Sigmoid colon (tissue), 7 donors: ENCODE results near the gene PRAME. TPM values are rescaled to one million over a fixed set of nuclear protein-coding genes. Genes with fewer than 3 reads are reported as not detected.
"Not testable (repeated sequence)": the region's sequence is repeated elsewhere in the genome, so short reads cannot be mapped to it uniquely, and the experiment has no call there.

Experiments used
- DNase-seq: peaks from one replicate; pipeline ENCODE4 v3.0.0-alpha.2; 2019
- H3K27ac ChIP-seq, 4 donors: fragments of 200-600 bp; sonication (generic); one replicate each; pipeline ENCODE4 v1.5.1; 2016 to 2019; ENCODE audit warnings: mild to moderate bottlenecking in 1 of 4
- H3K27me3 ChIP-seq, 3 donors: fragments of 200-600 bp; sonication (generic); one replicate each; pipeline ENCODE4 v1.5.1; 2019; ENCODE audit warnings: mild to moderate bottlenecking in 1 of 3
- H3K36me3 ChIP-seq, 4 donors: fragments of 200-600 bp; sonication (generic); one replicate each; pipeline ENCODE4 v1.5.1; 2016 to 2019
- H3K4me1 ChIP-seq, 4 donors: fragments of 200-600 bp; sonication (generic); one replicate each; pipeline ENCODE4 v1.5.1; 2017 to 2019
- H3K4me3 ChIP-seq, 4 donors: fragments of 200-600 bp; sonication (generic); one replicate each; pipeline ENCODE4 v1.5.1; 2017 to 2019; ENCODE audit warnings: mild to moderate bottlenecking in 2 of 4, moderate library complexity in 1 of 4
- H3K9me3 ChIP-seq, 4 donors: fragments of 200-600 bp in 3 of 4; sonication (generic) in 3 of 4; one replicate each; pipeline versions ENCODE4 v1.5.1 to v1.6.1; 2013 to 2019
- EP300 ChIP-seq, 4 donors: sonication (generic); formaldehyde crosslinking; IDR thresholded peaks; one replicate each; pipeline ENCODE4 v1.6.1; 2017; ENCODE audit warnings: antibody characterized with exemption in 4 of 4
- POLR2A ChIP-seq, 2 donors: fragments of 450-650 bp; IDR thresholded peaks; one replicate each; pipeline ENCODE4 v1.6.1; 2016; ENCODE audit warnings: antibody characterized with exemption in 2 of 2, mild to moderate bottlenecking in 2 of 2, moderate library complexity in 2 of 2
- POLR2AphosphoS5 ChIP-seq, 4 donors: sonication (generic); formaldehyde crosslinking; IDR thresholded peaks; one replicate each; pipeline ENCODE4 v1.6.1; 2017; ENCODE audit warnings: antibody characterized with exemption in 4 of 4
- WGBS, 2 donors: extraction: QIAGEN DNeasy Blood & Tissue Kit; methylation state at CpG; one replicate each; pipeline ENCODE4 v1.1.7; 2013; 5-methylcytosine and 5-hydroxymethylcytosine counted together
- intact Hi-C: fragments of 100-400 bp; cut with DNase I; formaldehyde crosslinking; loops from one replicate; pipeline ENCODE4 v1.15.1; 2023
- polyA plus RNA-seq, 3 donors: library from polyadenylated mRNA; stranded (reverse); fragments of 200-250 nt; gene quantifications; one replicate each; pipeline ENCODE4 v1.2.3, GENCODE V29; 2013
- total RNA-seq, 4 donors: library from RNA; depleted of rRNA; stranded (reverse); fragments of >200 nt; gene quantifications; one replicate each; pipeline ENCODE4 v1.1.0, GENCODE V29; 2016
- TF ChIP-seq, protein P1 (sequence below), 4 experiments: fragments of 450-650 bp in 3 of 4; fragments of 200-600 bp in 1 of 4; IDR thresholded peaks; one replicate each; pipeline ENCODE4 v1.5.1; 2016 to 2019; ENCODE audit warnings: antibody characterized with exemption in 4 of 4, mild to moderate bottlenecking in 3 of 4, moderate library complexity in 2 of 4
- donor health status: healthy with polysubstance abuse.
- donor health status: Bipolar disorder and iron deficiency.
- donor health status: healthy.

The PRAME gene
- total and polyA plus RNA-seq, 7 donors = 0.06 to 0.16 TPM; not detected in 5

DNA sequence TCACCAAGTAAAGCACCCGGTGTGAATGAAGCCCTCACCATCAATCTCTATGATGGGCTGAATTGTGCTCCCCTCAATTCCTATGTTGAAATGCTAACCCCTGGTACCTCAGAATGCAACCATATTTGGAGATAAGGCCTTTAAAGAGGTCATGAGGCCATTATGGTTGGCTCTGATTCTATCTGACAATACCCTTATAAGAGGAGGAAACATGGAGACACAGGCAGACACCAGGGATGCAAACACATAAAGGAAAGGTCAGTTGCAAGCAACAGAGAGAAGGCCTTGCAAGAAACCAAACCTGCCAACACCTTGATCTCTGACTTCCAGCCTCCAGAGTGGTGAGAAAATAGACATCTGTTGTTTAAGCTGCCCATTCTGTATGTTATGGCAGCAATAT lies 25.6 kb downstream of the PRAME start:
- Histone ChIP-seq H3K36me3 (no peaks in the 10 kb centered on the region), H3K4me3 (no peak overlapping the region), H3K4me1 (no peaks in the 10 kb centered on the region), H3K27me3 (no peaks in the 10 kb centered on the region), H3K27ac (no peak overlapping the region), H3K9me3 (no peaks in the 10 kb centered on the region)
- 89 to 95% methylated on average over 1 of the region's 1 CpG for WGBS, 2 donors
- intact Hi-C loops = no loop called here
- DNase-seq = no peak
- TF ChIP-seq, protein P1, sequence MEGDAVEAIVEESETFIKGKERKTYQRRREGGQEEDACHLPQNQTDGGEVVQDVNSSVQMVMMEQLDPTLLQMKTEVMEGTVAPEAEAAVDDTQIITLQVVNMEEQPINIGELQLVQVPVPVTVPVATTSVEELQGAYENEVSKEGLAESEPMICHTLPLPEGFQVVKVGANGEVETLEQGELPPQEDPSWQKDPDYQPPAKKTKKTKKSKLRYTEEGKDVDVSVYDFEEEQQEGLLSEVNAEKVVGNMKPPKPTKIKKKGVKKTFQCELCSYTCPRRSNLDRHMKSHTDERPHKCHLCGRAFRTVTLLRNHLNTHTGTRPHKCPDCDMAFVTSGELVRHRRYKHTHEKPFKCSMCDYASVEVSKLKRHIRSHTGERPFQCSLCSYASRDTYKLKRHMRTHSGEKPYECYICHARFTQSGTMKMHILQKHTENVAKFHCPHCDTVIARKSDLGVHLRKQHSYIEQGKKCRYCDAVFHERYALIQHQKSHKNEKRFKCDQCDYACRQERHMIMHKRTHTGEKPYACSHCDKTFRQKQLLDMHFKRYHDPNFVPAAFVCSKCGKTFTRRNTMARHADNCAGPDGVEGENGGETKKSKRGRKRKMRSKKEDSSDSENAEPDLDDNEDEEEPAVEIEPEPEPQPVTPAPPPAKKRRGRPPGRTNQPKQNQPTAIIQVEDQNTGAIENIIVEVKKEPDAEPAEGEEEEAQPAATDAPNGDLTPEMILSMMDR (IDR thresholded peaks at IDR 0.05) = no peak
- TF ChIP-seq POLR2AphosphoS5 (IDR thresholded peaks at IDR 0.05) (no peak), EP300 (IDR thresholded peaks at IDR 0.05) (no peak), POLR2A (IDR thresholded peaks at IDR 0.05) (no peak)

DNA sequence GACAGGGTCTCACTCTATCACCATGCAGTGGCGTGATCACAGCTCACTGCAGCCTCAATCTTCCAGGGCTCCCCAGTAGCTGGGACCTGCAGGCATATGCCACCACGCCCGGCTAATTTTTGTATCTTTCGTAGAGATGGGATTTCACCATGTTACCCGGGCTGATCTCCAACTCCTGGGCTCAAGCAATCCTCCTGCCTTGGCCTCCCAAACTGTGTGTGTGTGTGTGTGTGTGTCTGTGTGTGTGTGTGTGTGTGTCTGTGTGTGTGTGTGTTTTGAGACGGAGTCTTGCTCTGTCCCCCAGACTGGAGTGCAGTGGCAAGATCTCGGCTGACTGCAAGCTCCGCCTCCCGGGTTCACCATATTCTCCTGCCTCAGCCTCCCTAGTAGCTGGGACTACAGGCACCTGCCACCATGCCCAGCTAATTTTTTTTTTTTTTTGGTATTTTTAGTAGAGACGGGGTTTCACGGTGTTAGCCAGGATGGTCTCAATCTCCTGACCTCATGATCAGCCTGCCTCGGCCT lies 26.5 kb downstream of the PRAME start:
- DNase-seq, H3K36me3 ChIP-seq, H3K4me1 ChIP-seq, intact Hi-C loops, H3K4me3 ChIP-seq, H3K9me3 ChIP-seq, H3K27ac ChIP-seq, H3K27me3 ChIP-seq: not testable (repeated sequence)
- WGBS, 2 donors = 85 to 86% methylated on average over 12 of the region's 12 CpGs

DNA sequence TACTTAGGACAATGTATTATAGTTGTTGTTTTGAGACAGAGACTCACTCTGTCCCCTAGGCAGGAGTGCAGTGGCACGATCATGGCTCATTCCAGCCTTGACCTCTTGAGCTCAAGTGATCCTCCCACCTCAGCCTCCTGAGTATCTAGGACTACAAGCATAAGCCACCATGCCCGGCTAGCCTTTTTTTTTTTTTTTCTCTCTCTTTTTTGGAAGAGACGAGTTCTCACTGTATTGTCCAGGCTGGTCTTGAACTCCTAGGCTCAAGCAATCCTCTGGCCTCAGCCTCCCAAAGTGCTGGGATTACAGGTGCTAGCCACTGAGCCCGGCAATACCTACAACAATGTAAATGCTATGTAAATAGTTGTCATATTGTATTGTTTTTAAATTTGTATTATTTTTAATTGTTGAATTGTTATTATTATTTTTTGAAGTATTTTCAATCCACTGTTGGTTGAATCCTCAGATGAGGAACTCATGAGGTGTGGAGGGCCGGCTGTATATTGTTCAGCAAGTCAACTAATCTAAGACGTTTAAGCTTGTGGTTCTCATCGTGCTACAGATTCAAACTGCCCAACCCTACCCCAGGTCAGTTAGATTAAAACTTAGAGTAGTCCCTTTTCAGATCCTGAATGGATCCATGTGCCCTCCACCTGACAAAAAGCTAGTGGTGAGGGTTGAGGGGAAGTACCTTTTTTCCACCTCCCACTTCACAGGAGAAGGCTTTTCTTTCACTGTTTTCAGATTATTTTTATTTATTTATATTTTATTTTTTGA lies 27.1 kb downstream of the PRAME start:
- no peaks in the 10 kb centered on the region for H3K27me3 ChIP-seq
- H3K36me3 ChIP-seq = no peaks in the 10 kb centered on the region
- no peak for DNase-seq
- no peaks in the 10 kb centered on the region for H3K9me3 ChIP-seq
- WGBS, 2 donors = 82 to 83% methylated on average over 7 of the region's 7 CpGs
- no peak overlapping the region for H3K4me3 ChIP-seq
- no peak overlapping the region for H3K27ac ChIP-seq
- TF ChIP-seq POLR2A (IDR thresholded peaks at IDR 0.05) (no peak), POLR2AphosphoS5 (IDR thresholded peaks at IDR 0.05) (no peak), EP300 (IDR thresholded peaks at IDR 0.05) (no peak)
- TF ChIP-seq, protein P1 (IDR thresholded peaks at IDR 0.05) = no peak
- H3K4me1 ChIP-seq = no peaks in the 10 kb centered on the region
- intact Hi-C loops = no loop called here

DNA sequence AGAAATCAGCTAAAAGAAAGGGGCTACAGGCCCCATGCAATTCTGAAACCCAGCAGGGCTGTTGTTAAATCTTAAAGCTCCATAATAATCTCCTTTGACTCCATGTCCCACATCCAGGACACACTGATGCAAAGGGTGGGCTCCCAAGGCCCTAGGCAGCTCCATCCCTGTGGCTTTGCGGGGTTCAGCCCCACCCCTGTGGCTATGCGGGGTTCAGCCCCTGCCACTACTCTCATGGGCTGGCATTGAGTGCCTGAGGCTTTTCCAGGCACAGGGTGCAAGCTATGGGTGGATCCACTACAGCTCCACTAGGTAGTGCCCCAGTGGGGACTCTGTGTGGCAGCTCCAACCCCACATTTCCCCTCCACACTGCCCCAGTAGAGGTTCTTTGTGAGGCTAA lies 30.3 kb downstream of the PRAME start:
- no peaks in the 10 kb centered on the region for H3K9me3 ChIP-seq
- H3K4me1 ChIP-seq = no peaks in the 10 kb centered on the region
- H3K36me3 ChIP-seq = no peaks in the 10 kb centered on the region
- no peak for DNase-seq
- H3K4me3 ChIP-seq = no peak overlapping the region
- TF ChIP-seq, protein P1 (IDR thresholded peaks at IDR 0.05) = no peak
- TF ChIP-seq POLR2AphosphoS5 (IDR thresholded peaks at IDR 0.05) = no peak
- TF ChIP-seq POLR2A (IDR thresholded peaks at IDR 0.05) = no peak
- no peak for TF ChIP-seq EP300 (IDR thresholded peaks at IDR 0.05)
- intact Hi-C loops = no loop called here
- H3K27me3 ChIP-seq = peaks cover 0 to 3% (median 0%) of the 10 kb centered on the region in 3 donors
- no peak overlapping the region for H3K27ac ChIP-seq
- 91 to 92% methylated on average over 2 of the region's 2 CpGs for WGBS, 2 donors

DNA sequence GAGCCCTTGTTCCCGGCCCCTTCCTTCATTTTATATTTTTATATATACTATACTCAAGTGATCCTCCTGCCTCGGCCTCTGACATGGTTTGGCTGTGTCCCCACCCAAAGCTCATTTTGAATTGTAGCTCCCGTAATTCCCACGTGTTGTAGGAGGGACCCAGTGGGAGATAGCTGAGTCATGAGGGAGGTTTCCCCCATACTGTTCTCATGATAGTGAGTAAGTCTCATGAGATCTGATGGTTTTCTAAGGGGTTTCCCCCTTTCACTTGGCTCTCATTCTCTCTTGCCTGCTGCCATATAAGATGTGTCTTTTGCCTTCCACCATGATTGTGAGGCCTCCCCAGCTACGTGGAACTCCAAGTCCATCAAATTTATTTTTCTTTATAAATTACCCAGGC lies 31.8 kb downstream of the PRAME start:
- intact Hi-C loops = no loop called here
- TF ChIP-seq EP300 (IDR thresholded peaks at IDR 0.05) (no peak), POLR2AphosphoS5 (IDR thresholded peaks at IDR 0.05) (no peak), POLR2A (IDR thresholded peaks at IDR 0.05) (no peak)
- TF ChIP-seq, protein P1 (IDR thresholded peaks at IDR 0.05) = no peak

More for the DNA sequence above, 31.8 kb downstream of the PRAME start:
- Histone ChIP-seq H3K9me3 (no peaks in the 10 kb centered on the region), H3K4me3 (no peak overlapping the region), H3K27ac (no peak overlapping the region), H3K36me3 (no peaks in the 10 kb centered on the region), H3K4me1 (no peaks in the 10 kb centered on the region), H3K27me3 (peaks cover 0 to 3% (median 0%) of the 10 kb centered on the region in 3 donors)
- DNase-seq = no peak
- WGBS, 2 donors = 84 to 87% methylated on average over 5 of the region's 5 CpGs
